ENCODE data around the gene NANS. TPM values are rescaled to one million over a fixed set of nuclear protein-coding genes. Genes with fewer than 3 reads are reported as not detected.

Gene NANS
- total and polyA plus RNA-seq, 2 of the 13 experiments (the other 11 are each of a cell fraction or from before 2014, with no cell fraction given) = 86.9 to 203 TPM

- no peaks in the 10 kb centered on the region for H3K79me2 ChIP-seq (ENCODE audit: insufficient read depth, low read length)
- TF ChIP-seq RBM22 (optimal IDR thresholded peaks at IDR 0.05; ENCODE audit: low read length) (peak; percentile 85), ZNF619 (CRISPR knock-in tag; IDR thresholded peaks at IDR 0.05) (no peak)
- H3K4me3 ChIP-seq (replicated peaks in 1 of 3; ENCODE audit: insufficient read depth in 1 of 3, low read depth in 2 of 3, low read length in 3 of 3) = no peak overlapping the region
- H3K36me3 ChIP-seq (replicated peaks in 1 of 2; ENCODE audit: control insufficient read depth in 1 of 2, insufficient read depth in 2 of 2, low read length in 2 of 2) = peaks cover 18 to 66% of the 10 kb centered on the region in 2 experiments
- no peak for FAIRE-seq
- ChIA-PET POLR2A (no interaction called here), CTCF (ENCODE audit: low intra/inter-chr PET ratio, low total read pairs) (no interaction called here)
- H3K27me3 ChIP-seq (ENCODE audit: control insufficient read depth in 1 of 2, insufficient read depth in 2 of 2, low read length in 2 of 2) = no peaks in the 10 kb centered on the region
- no peaks in the 10 kb centered on the region for H4K20me1 ChIP-seq (ENCODE audit: insufficient read depth, low read length)
- no peak overlapping the region for H3K27ac ChIP-seq (ENCODE audit: extremely low read length, insufficient read depth, low read length)
- DNase-seq (ENCODE audit: low spot score) = no peak
- H3K4me2 ChIP-seq (ENCODE audit: low read depth, low read length) = no peak overlapping the region
- 100% methylated on average over 1 of the region's 1 CpG for WGBS (ENCODE audit: low lambda C conversion rate)
- H3K9ac ChIP-seq (ENCODE audit: insufficient read depth, low read depth, low read length) = no peak overlapping the region
- ATAC-seq = no peak
- in situ Hi-C loops (cut with HindIII; ENCODE audit: extremely low pct_ligation_motif_present, low pct_unique_long_range_greater_than_20kb) = no loop called here
- no peaks in the 10 kb centered on the region for H3K4me1 ChIP-seq (ENCODE audit: insufficient read depth, low read length)
- no TSS peak for BruUV-seq (replicated peaks)
- intact Hi-C loops (cut with micrococcal nuclease; ENCODE audit: unreplicated experiment) = no loop called here
- H2AFZ ChIP-seq (ENCODE audit: low read length) = no peak overlapping the region
- H3K9me3 ChIP-seq (ENCODE audit: low read length) = no peaks in the 10 kb centered on the region
Observed at GRCh38 chr9:98017306-98017705, 39.2 kb upstream of the NANS start.

DNA sequence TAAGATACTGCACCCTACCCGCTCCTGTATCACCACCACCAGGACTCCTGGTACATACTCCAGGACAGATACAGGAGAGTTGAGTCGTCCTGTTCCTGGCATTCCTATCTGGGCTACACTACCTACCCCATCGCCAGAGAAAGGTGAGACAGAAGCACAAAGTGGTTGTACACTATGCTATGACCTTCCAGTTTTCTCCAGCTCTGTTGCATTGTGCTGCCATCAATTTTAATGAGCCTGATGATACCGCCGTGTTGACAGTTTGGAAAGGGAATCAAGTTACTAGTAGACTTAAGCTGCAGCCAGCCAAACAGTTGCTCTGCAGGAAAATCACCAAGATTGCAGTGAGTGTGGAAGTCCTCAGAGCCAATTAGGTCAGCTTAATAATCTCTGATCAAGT lies 38.2 kb upstream of the NANS start:
- Histone ChIP-seq H3K9me3 (ENCODE audit: low read length) (no peaks in the 10 kb centered on the region), H3K79me2 (ENCODE audit: insufficient read depth, low read length) (no peaks in the 10 kb centered on the region), H3K27me3 (ENCODE audit: control insufficient read depth in 1 of 2, insufficient read depth in 2 of 2, low read length in 2 of 2) (no peaks in the 10 kb centered on the region), H2AFZ (ENCODE audit: low read length) (no peak overlapping the region), H3K4me2 (ENCODE audit: low read depth, low read length) (no peak overlapping the region), H3K27ac (ENCODE audit: extremely low read length, insufficient read depth, low read length) (no peak overlapping the region), H3K4me1 (ENCODE audit: insufficient read depth, low read length) (no peaks in the 10 kb centered on the region), H3K9ac (ENCODE audit: insufficient read depth, low read depth, low read length) (no peak overlapping the region), H4K20me1 (ENCODE audit: insufficient read depth, low read length) (no peaks in the 10 kb centered on the region), H3K36me3 (replicated peaks in 1 of 2; ENCODE audit: control insufficient read depth in 1 of 2, insufficient read depth in 2 of 2, low read length in 2 of 2) (peaks cover 13 to 56% of the 10 kb centered on the region in 2 experiments), H3K4me3 (replicated peaks in 1 of 3; ENCODE audit: insufficient read depth in 1 of 3, low read depth in 2 of 3, low read length in 3 of 3) (no peak overlapping the region)
- 99% methylated on average over 5 of the region's 5 CpGs for WGBS (ENCODE audit: low lambda C conversion rate)
- CTCF ChIA-PET (ENCODE audit: low intra/inter-chr PET ratio, low total read pairs) = no interaction called here
- in situ Hi-C loops (cut with HindIII; ENCODE audit: extremely low pct_ligation_motif_present, low pct_unique_long_range_greater_than_20kb) = no loop called here
- intact Hi-C loops (cut with micrococcal nuclease; ENCODE audit: unreplicated experiment) = no loop called here
- POLR2A ChIA-PET = no interaction called here
- BruUV-seq (replicated peaks) = no TSS peak
- no peak for FAIRE-seq
- peak; percentile 13 for ATAC-seq
- no peak for DNase-seq (ENCODE audit: low spot score)
- TF ChIP-seq AGO2 (optimal IDR thresholded peaks at IDR 0.05; ENCODE audit: low read depth, low read length) (no peak), CHD4 (IDR thresholded peaks at IDR 0.05; ENCODE audit: borderline replicate concordance, low read length) (no peak), SRF (IDR thresholded peaks at IDR 0.05; ENCODE audit: low read depth, low read length) (no peak), MLLT10 (CRISPR knock-in tag; IDR thresholded peaks at IDR 0.05) (no peak), ELK4 (CRISPR knock-in tag; IDR thresholded peaks at IDR 0.05; ENCODE audit: borderline replicate concordance) (no peak), STAT5B (CRISPR knock-in tag; IDR thresholded peaks at IDR 0.05) (no peak), DNMT3B (CRISPR knock-in tag; conservative IDR thresholded peaks at IDR 0.05) (no peak), KDM5B (CRISPR knock-in tag; IDR thresholded peaks at IDR 0.05; ENCODE audit: borderline replicate concordance) (no peak), FOXC1 (CRISPR knock-in tag; IDR thresholded peaks at IDR 0.05; ENCODE audit: borderline replicate concordance) (no peak), ZNF773 (CRISPR knock-in tag; IDR thresholded peaks at IDR 0.05; ENCODE audit: borderline replicate concordance) (no peak), ZNF276 (CRISPR knock-in tag; IDR thresholded peaks at IDR 0.05; ENCODE audit: low read depth) (no peak), SKI (IDR thresholded peaks at IDR 0.05; ENCODE audit: partially characterized antibody) (no peak), EED (CRISPR knock-in tag; IDR thresholded peaks at IDR 0.05) (no peak), TBP (CRISPR knock-in tag; IDR thresholded peaks at IDR 0.05) (no peak), NFYC (CRISPR knock-in tag; IDR thresholded peaks at IDR 0.05) (no peak), NPAS2 (CRISPR knock-in tag; IDR thresholded peaks at IDR 0.05; ENCODE audit: borderline replicate concordance) (no peak)

Measured in HepG2 (cell line).